ENCODE results near the gene EXOC5.

The EXOC5 gene

GRCh38 chr14:57182760-57183503 lies 85.8 kb downstream of the EXOC5 start:
- no peak for DNase-seq (ENCODE audit: low read depth, low spot score)
- TF ChIP-seq, protein P1, sequence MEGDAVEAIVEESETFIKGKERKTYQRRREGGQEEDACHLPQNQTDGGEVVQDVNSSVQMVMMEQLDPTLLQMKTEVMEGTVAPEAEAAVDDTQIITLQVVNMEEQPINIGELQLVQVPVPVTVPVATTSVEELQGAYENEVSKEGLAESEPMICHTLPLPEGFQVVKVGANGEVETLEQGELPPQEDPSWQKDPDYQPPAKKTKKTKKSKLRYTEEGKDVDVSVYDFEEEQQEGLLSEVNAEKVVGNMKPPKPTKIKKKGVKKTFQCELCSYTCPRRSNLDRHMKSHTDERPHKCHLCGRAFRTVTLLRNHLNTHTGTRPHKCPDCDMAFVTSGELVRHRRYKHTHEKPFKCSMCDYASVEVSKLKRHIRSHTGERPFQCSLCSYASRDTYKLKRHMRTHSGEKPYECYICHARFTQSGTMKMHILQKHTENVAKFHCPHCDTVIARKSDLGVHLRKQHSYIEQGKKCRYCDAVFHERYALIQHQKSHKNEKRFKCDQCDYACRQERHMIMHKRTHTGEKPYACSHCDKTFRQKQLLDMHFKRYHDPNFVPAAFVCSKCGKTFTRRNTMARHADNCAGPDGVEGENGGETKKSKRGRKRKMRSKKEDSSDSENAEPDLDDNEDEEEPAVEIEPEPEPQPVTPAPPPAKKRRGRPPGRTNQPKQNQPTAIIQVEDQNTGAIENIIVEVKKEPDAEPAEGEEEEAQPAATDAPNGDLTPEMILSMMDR (IDR thresholded peaks at IDR 0.05; ENCODE audit: insufficient read depth, low read length, missing control alignments) = peak; percentile 10
- ChIA-PET POLR2A (no interaction called here), CTCF (interaction anchor here (1.1 to 2.8 kb wide), 3 partner anchors 10 to 693 kb away, joined by 3 to 12 read pairs (median 3); no protein-coding TSS in a partner anchor)
- no peak overlapping the region for H3K4me3 ChIP-seq (ENCODE audit: low read depth, low read length)

DNA sequence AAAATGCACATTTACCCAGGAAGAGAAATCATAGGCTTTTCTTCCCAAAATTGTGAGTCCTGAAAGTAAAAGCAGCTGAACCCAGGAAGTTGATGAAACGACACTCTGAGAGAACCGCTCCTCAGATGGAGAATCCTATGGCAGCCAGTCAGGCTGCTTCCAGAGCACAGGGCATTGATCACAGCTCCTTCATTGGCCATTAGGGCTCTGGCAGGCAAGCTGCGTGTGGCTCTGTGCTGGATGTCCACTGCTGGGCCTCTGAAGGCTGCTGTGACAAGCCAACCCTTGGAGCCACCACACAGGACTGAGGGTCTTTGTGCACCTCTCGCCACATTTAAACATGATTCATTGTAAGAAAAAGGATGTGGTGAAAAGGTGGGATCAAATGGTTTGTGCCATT lies 89.4 kb downstream of the EXOC5 start:
- TF ChIP-seq, protein P1 (IDR thresholded peaks at IDR 0.05; ENCODE audit: insufficient read depth, low read length, missing control alignments) = no peak
- no peak for DNase-seq (ENCODE audit: low read depth, low spot score)
- H3K4me3 ChIP-seq (ENCODE audit: low read depth, low read length) = no peak overlapping the region
- POLR2A ChIA-PET = no interaction called here
- CTCF ChIA-PET = no interaction called here

- DNase-seq (ENCODE audit: low read depth, low spot score) = no peak
- POLR2A ChIA-PET = no interaction called here
- H3K4me3 ChIP-seq (ENCODE audit: low read depth, low read length) = no peak overlapping the region
- CTCF ChIA-PET = interaction anchor here (0.8 kb wide), 1 partner anchor 306 kb away, joined by 3 read pairs; no protein-coding TSS in a partner anchor
- TF ChIP-seq, protein P1 (IDR thresholded peaks at IDR 0.05; ENCODE audit: insufficient read depth, low read length, missing control alignments) = no peak
These were observed 94.2 kb downstream of the EXOC5 start for GRCh38 chr14:57174466-57174865.

- no peak for DNase-seq (ENCODE audit: low read depth, low spot score)
- ChIA-PET CTCF (interaction anchor here (1.2 kb wide), 1 partner anchor 11 kb away, joined by 3 read pairs; no protein-coding TSS in a partner anchor), POLR2A (no interaction called here)
- H3K4me3 ChIP-seq (ENCODE audit: low read depth, low read length) = no peak overlapping the region
- TF ChIP-seq, protein P1 (IDR thresholded peaks at IDR 0.05; ENCODE audit: insufficient read depth, low read length, missing control alignments) = no peak
These were observed 96.8 kb downstream of the EXOC5 start for GRCh38 chr14:57171903-57172302.

DNA sequence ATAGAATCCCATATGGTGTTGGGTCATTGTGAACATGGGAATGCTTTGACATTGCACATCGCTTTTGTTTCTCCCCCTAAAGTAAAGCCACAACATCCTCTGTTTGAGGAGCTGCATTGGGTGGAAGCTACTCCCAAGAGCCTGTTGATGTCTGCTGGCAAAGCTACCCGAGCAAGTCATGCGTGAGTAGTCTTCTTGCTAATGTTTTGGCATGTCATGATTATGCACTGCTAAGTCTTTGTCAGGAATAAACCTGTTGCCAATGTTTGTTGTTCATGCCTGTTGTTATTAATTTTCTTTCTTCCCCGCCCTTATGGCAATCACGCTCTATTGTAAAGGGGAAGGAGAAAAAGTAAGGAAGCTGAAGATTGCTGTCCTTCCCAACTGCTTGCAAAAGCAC lies 97.3 kb downstream of the EXOC5 start:
- TF ChIP-seq, protein P1 (IDR thresholded peaks at IDR 0.05; ENCODE audit: insufficient read depth, low read length, missing control alignments) = no peak
- ChIA-PET CTCF (no interaction called here), POLR2A (no interaction called here)
- no peak overlapping the region for H3K4me3 ChIP-seq (ENCODE audit: low read depth, low read length)
- no peak for DNase-seq (ENCODE audit: low read depth, low spot score)

- POLR2A ChIA-PET = no interaction called here
- TF ChIP-seq, protein P1 (IDR thresholded peaks at IDR 0.05; ENCODE audit: insufficient read depth, low read length, missing control alignments) = no peak
- DNase-seq (ENCODE audit: low read depth, low spot score) = no peak
- CTCF ChIA-PET = no interaction called here
- H3K4me3 ChIP-seq (ENCODE audit: low read depth, low read length) = no peak overlapping the region
These were observed 98.8 kb downstream of the EXOC5 start for GRCh38 chr14:57169901-57170300.

Data from AG04449 (cell line).